ENCODE results near the gene TRAPPC12.

Gene TRAPPC12

GRCh38 chr2:3368261-3368722, 11.2 kb upstream of the TRAPPC12 start:
- TF ChIP-seq CTCF (IDR thresholded peaks at IDR 0.05) (no peak), ZFX (IDR thresholded peaks at IDR 0.05; ENCODE audit: borderline replicate concordance) (no peak)
- H3K27ac ChIP-seq: no peak overlapping the region

- 0 out of 2 replicates have a peak overlapping the region, but pooled peaks have one; percentile 23 for H3K27ac ChIP-seq
Measured at GRCh38 chr2:3369340-3370181, 9.9 kb upstream of the TRAPPC12 start.

GRCh38 chr2:3376821-3377220, 2.7 kb upstream of the TRAPPC12 start:
- peak overlapping the region; percentile 89 for H3K27ac ChIP-seq

GRCh38 chr2:3377279-3377611, 2.2 kb upstream of the TRAPPC12 start:
- TF ChIP-seq ZFX (IDR thresholded peaks at IDR 0.05; ENCODE audit: borderline replicate concordance): no peak
- TF ChIP-seq CTCF (IDR thresholded peaks at IDR 0.05): no peak
- peak overlapping the region; percentile 89 for H3K27ac ChIP-seq

More at GRCh38 chr2:3376821-3377220, 2.7 kb upstream of the TRAPPC12 start:
- no peak for TF ChIP-seq ZFX (IDR thresholded peaks at IDR 0.05; ENCODE audit: borderline replicate concordance)
- TF ChIP-seq CTCF (IDR thresholded peaks at IDR 0.05): no peak

- H3K27ac ChIP-seq: peak within 1 kb of the TSS; percentile 89
- TF ChIP-seq ZFX (IDR thresholded peaks at IDR 0.05; ENCODE audit: borderline replicate concordance): no peak
- 0 out of 2 replicates have a peak, but pooled peaks have one; percentile 1 for TF ChIP-seq CTCF (IDR thresholded peaks at IDR 0.05)
Measured at GRCh38 chr2:3377612-3378432, 1.7 kb upstream of the TRAPPC12 start, which contains the start of gene EIPR1. Gene EIPR1 (minus strand): TSS chr2:3377818. CDS start chr2:3377689, 129 bp downstream.

GRCh38 chr2:3379339-3379646, 201 bp upstream of the TRAPPC12 start:
- TF ChIP-seq CTCF (IDR thresholded peaks at IDR 0.05): no peak
- TF ChIP-seq ZFX (IDR thresholded peaks at IDR 0.05; ENCODE audit: borderline replicate concordance): no peak
- H3K27ac ChIP-seq: peak overlapping the region; percentile 89

- TF ChIP-seq ZFX (IDR thresholded peaks at IDR 0.05; ENCODE audit: borderline replicate concordance) (no peak), CTCF (IDR thresholded peaks at IDR 0.05) (no peak)
- H3K27ac ChIP-seq: no peak overlapping the region
Measured at GRCh38 chr2:3386448-3386958, 7.0 kb downstream of the TRAPPC12 start.

All from 22Rv1 (cell line).